ENCODE measurements around the gene MECP2.

The MECP2 gene

GRCh38 chrX:154092371-154092770 is 5.1 kb downstream of the MECP2 start:
- H3K4me1 ChIP-seq (ENCODE audit: low read length), result peaks cover 13% of the 10 kb centered on the region
- H3K36me3 ChIP-seq (replicated peaks; ENCODE audit: low read depth, low read length), result peaks cover 12% of the 10 kb centered on the region
- H3K79me2 ChIP-seq (ENCODE audit: low read length), result peaks cover 93% of the 10 kb centered on the region
- no peaks in the 10 kb centered on the region for H3K9me3 ChIP-seq (ENCODE audit: insufficient read depth, low read length)
- H3K4me2 ChIP-seq (ENCODE audit: low read length), result no peak overlapping the region
- no peak overlapping the region for H3K27ac ChIP-seq (ENCODE audit: low read length)
- H4K20me1 ChIP-seq (ENCODE audit: insufficient read depth, low read length), result peaks cover 56% of the 10 kb centered on the region
- no peak overlapping the region for H3K4me3 ChIP-seq (ENCODE audit: low read length)
- H3K9ac ChIP-seq (ENCODE audit: low read length), result no peak overlapping the region
- no peak overlapping the region for H2AFZ ChIP-seq (ENCODE audit: low read depth, low read length)
- no peaks in the 10 kb centered on the region for H3K27me3 ChIP-seq (ENCODE audit: low read depth, low read length)
- TF ChIP-seq, protein P1, sequence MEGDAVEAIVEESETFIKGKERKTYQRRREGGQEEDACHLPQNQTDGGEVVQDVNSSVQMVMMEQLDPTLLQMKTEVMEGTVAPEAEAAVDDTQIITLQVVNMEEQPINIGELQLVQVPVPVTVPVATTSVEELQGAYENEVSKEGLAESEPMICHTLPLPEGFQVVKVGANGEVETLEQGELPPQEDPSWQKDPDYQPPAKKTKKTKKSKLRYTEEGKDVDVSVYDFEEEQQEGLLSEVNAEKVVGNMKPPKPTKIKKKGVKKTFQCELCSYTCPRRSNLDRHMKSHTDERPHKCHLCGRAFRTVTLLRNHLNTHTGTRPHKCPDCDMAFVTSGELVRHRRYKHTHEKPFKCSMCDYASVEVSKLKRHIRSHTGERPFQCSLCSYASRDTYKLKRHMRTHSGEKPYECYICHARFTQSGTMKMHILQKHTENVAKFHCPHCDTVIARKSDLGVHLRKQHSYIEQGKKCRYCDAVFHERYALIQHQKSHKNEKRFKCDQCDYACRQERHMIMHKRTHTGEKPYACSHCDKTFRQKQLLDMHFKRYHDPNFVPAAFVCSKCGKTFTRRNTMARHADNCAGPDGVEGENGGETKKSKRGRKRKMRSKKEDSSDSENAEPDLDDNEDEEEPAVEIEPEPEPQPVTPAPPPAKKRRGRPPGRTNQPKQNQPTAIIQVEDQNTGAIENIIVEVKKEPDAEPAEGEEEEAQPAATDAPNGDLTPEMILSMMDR (IDR thresholded peaks at IDR 0.05; ENCODE audit: low read depth, low read length), result no peak
- TF ChIP-seq EZH2phosphoT487 (IDR thresholded peaks at IDR 0.05; ENCODE audit: low read depth), result no peak

DNA sequence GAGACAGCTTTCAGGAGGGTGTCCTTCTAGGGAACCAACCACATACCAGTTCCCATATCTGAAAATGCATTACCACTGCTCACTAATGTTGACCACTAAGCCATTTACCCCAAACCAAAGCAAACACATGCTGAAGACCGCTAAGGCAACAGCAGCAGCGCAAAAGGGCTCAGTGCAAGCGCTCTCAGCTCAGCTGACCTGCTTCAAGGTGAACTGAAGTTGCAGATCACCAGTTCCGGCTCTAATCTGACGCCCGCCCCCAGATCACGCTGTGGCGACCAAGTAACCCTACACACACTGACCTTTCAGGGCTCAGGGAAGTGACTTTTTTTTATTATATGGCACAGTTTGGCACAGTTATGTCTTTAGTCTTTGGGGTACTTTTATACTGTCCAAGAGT is 5.8 kb downstream of the MECP2 start:
- H3K27me3 ChIP-seq (ENCODE audit: low read depth, low read length), result no peaks in the 10 kb centered on the region
- H3K79me2 ChIP-seq (ENCODE audit: low read length), result peaks cover 92% of the 10 kb centered on the region
- no peak overlapping the region for H3K4me3 ChIP-seq (ENCODE audit: low read length)
- no peaks in the 10 kb centered on the region for H3K9me3 ChIP-seq (ENCODE audit: insufficient read depth, low read length)
- H4K20me1 ChIP-seq (ENCODE audit: insufficient read depth, low read length), result peaks cover 54% of the 10 kb centered on the region
- H3K27ac ChIP-seq (ENCODE audit: low read length), result no peak overlapping the region
- TF ChIP-seq EZH2phosphoT487 (IDR thresholded peaks at IDR 0.05; ENCODE audit: low read depth), result no peak
- TF ChIP-seq, protein P1 (IDR thresholded peaks at IDR 0.05; ENCODE audit: low read depth, low read length), result no peak
- H3K4me1 ChIP-seq (ENCODE audit: low read length), result peaks cover 13% of the 10 kb centered on the region
- H3K4me2 ChIP-seq (ENCODE audit: low read length), result no peak overlapping the region
- H3K36me3 ChIP-seq (replicated peaks; ENCODE audit: low read depth, low read length), result peaks cover 12% of the 10 kb centered on the region
- no peak overlapping the region for H3K9ac ChIP-seq (ENCODE audit: low read length)
- H2AFZ ChIP-seq (ENCODE audit: low read depth, low read length), result no peak overlapping the region

DNA sequence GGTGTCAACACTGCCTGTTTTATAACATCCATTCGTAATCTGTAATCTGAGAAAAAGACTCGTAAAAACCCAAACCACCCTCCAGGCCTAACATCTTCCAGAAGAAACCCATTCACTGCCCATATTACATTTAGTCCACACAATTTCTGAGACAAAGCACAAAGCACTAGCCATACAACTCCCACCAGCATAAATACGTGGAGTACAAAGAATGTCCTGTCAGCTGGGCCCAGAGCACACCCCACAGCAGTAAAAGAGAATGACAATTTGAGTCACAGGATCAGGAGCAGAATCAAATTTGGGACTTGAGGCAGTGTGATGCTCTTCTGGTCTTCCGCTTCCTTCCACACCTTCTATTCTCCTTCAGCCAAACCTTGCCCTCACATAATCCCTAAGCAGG is 6.8 kb downstream of the MECP2 start:
- H4K20me1 ChIP-seq (ENCODE audit: insufficient read depth, low read length), result peaks cover 45% of the 10 kb centered on the region
- peaks cover 5% of the 10 kb centered on the region for H3K4me1 ChIP-seq (ENCODE audit: low read length)
- no peak for TF ChIP-seq EZH2phosphoT487 (IDR thresholded peaks at IDR 0.05; ENCODE audit: low read depth)
- TF ChIP-seq, protein P1 (IDR thresholded peaks at IDR 0.05; ENCODE audit: low read depth, low read length), result no peak
- H3K4me2 ChIP-seq (ENCODE audit: low read length), result no peak overlapping the region
- no peak overlapping the region for H2AFZ ChIP-seq (ENCODE audit: low read depth, low read length)
- no peaks in the 10 kb centered on the region for H3K27me3 ChIP-seq (ENCODE audit: low read depth, low read length)
- no peak overlapping the region for H3K9ac ChIP-seq (ENCODE audit: low read length)
- peaks cover 82% of the 10 kb centered on the region for H3K79me2 ChIP-seq (ENCODE audit: low read length)
- H3K27ac ChIP-seq (ENCODE audit: low read length), result no peak overlapping the region
- H3K9me3 ChIP-seq (ENCODE audit: insufficient read depth, low read length), result no peaks in the 10 kb centered on the region
- no peak overlapping the region for H3K4me3 ChIP-seq (ENCODE audit: low read length)
- H3K36me3 ChIP-seq (replicated peaks; ENCODE audit: low read depth, low read length), result peaks cover 8% of the 10 kb centered on the region

GRCh38 chrX:154084449-154085300 is 12.8 kb downstream of the MECP2 start:
- TF ChIP-seq, protein P1 (IDR thresholded peaks at IDR 0.05; ENCODE audit: low read depth, low read length), result no peak
- TF ChIP-seq EZH2phosphoT487 (IDR thresholded peaks at IDR 0.05; ENCODE audit: low read depth), result no peak
- Histone ChIP-seq H3K27ac (ENCODE audit: low read length) (no peak overlapping the region), H3K36me3 (replicated peaks; ENCODE audit: low read depth, low read length) (peaks cover 14% of the 10 kb centered on the region), H2AFZ (ENCODE audit: low read depth, low read length) (no peak overlapping the region), H3K4me2 (ENCODE audit: low read length) (no peak overlapping the region), H3K79me2 (ENCODE audit: low read length) (peaks cover 68% of the 10 kb centered on the region), H3K4me1 (ENCODE audit: low read length) (peaks cover 6% of the 10 kb centered on the region), H3K9ac (ENCODE audit: low read length) (no peak overlapping the region), H3K27me3 (ENCODE audit: low read depth, low read length) (no peaks in the 10 kb centered on the region), H4K20me1 (ENCODE audit: insufficient read depth, low read length) (peaks cover 20% of the 10 kb centered on the region; the same call in 1 of the 2 replicates), H3K9me3 (ENCODE audit: insufficient read depth, low read length) (no peaks in the 10 kb centered on the region), H3K4me3 (ENCODE audit: low read length) (no peak overlapping the region)

All from OCI-LY3 (cell line).